ENCODE results near the gene CPD. TPM values are rescaled to one million over a fixed set of nuclear protein-coding genes. Genes with fewer than 3 reads are reported as not detected.

CPD gene
- total RNA-seq (2022; extraction: Qiagen RNA extraction) = 23.3 to 37.6 TPM (median 29.2 TPM) in 5 replicates

GRCh38 chr17:30378825-30379302 is at the start of gene CPD:
TSS of gene CPD (plus strand) at chr17:30378927. CDS start at chr17:30378981, 54 bp downstream.

DNA sequence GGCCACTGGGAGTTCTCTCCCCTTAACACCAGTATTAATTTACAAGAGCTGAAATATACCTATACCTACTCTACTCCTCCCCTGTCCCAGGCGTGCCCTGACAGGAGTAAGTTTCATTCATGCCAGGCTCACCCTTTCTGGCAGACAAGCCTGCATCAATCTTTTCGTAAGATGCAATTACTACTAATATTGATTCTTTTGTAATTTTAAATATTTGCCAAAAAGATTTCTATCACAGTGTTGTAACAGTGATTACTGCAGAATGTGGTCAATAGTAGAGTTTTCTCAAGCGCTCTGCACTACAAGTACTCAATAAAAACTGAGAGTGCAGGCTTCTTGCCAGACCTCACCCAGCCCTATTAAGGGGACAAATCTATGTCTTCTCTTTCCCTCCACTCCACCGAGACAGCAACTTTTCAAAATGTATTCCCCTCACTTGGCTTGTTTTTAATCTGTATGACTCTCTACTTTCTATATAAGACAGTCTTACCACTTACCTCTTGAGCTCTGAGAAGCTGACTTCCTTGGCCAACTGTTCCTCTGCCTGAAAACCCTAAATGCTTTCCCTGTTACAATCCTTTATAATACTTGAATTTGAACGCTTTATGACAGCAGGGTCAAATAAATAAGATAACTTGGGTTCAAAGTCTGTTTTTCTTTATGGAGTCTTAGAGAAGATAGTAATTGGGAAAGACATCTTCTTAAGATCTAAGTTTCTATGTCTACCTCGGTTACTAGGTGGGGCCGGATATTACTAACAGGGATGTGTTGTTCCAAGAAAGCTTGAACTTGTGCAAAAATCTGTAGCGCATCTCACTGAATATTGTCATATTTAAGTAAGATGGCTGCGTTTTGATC is 45.0 kb upstream of the CPD start, which contains the start of gene TMIGD1:
TSS of gene TMIGD1 (minus strand) at position 555 of the 858 bp plus-strand sequence. CDS start 1,924 bp downstream, outside the sequence.

DNA sequence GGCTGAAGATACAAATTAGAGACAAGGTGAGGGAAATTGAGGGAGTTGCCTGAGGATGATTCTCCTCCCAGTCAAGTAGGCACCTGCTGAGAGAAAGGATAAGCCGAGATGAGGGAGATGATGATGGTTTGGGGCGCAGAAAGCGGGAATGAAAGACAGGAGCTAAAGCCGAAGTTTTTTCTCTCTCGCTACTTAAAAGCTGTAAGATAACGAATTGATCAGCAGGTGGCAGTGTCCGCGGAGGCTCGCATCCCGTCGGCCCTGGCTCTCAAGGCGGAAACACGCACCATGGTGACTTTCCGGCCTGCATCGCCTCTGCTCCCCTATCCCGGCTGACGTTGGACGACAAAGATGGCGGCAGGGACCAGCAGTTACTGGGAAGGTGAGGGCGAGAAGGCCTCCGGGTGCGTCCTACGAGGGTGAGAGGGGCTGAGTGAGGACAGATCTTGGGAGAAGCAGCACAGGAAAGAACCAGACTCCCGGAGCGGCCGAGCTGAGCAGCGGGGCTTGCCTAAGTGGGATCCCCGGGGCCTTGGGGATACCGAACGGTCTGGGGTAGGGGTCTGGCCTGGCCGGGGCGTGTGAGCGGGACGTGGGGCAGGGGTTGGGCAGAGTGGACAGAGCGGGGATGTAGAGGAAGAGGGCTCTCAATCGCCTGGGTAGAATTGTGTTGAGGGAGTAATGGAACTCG is 98.5 kb downstream of the CPD start, which contains the start of gene GOSR1:
TSS of gene GOSR1 (plus strand) at position 326 of the 691 bp plus-strand sequence. CDS start at position 352, 26 bp downstream.

Other genes starting within 250 kb of the CPD start
- 0.05 to 0.14 TPM (median 0.07 TPM) in 4 of 5 replicates, not detected in the other for gene SLC6A4, start 143.2 kb upstream of the CPD start, total RNA-seq (2022; extraction: Qiagen RNA extraction)
- gene BLMH, start 87.0 kb upstream of the CPD start, total RNA-seq (2022; extraction: Qiagen RNA extraction) = 39.8 to 52.8 TPM (median 43.6 TPM) in 5 replicates
- not detected in 5 replicates for gene TMIGD1, start 44.9 kb upstream of the CPD start, total RNA-seq (2022; extraction: Qiagen RNA extraction)
- gene GOSR1, start 98.5 kb downstream of the CPD start, total RNA-seq (2022; extraction: Qiagen RNA extraction) = 33.4 to 55.1 TPM (median 35.6 TPM) in 5 replicates

Data from A549 treated with Hydrocortisone at 1 μM for 4 hours (cell line).